K562 (cell line): ENCODE data around the gene SFRP2.

Source experiments
- BRD4 ChIP-seq: fragments of 200-600 bp; sonication (generic); IDR thresholded peaks from 2 replicates; pipeline ENCODE4 v1.6.1; 2017; ENCODE audit warnings: inconsistent platforms
- POLR2AphosphoS5 ChIP-seq: IDR thresholded peaks from 2 replicates; pipeline ENCODE4 v1.6.1; 2011; ENCODE audit warnings: mild to moderate bottlenecking, low read depth, low read length, moderate library complexity; ENCODE audit not compliant: control insufficient read depth, insufficient read depth
- RBM17 ChIP-seq: fragments of 200-400 bp; formaldehyde crosslinking; IDR thresholded peaks from 2 replicates; pipeline ENCODE4 v1.6.1; 2017; ENCODE audit warnings: low read depth, mild to moderate bottlenecking, low read length, borderline replicate concordance
- RFX7 ChIP-seq: fragments of 250-450 bp; sonication (Bioruptor Pico); IDR thresholded peaks from 2 replicates; pipeline ENCODE4 v1.5.1; 2021; ENCODE audit warnings: mild to moderate bottlenecking
- SRSF9 ChIP-seq: fragments of 200-400 bp; formaldehyde crosslinking; IDR thresholded peaks from 2 replicates; pipeline ENCODE4 v1.6.1; 2017; ENCODE audit warnings: low read depth, low read length, borderline replicate concordance
- TBL1XR1 ChIP-seq, 2 experiments: IDR thresholded peaks; 2 replicates each; pipeline ENCODE4 v1.6.1; 2012; ENCODE audit warnings: improper control_type of control experiment in 2 of 2, low read length in 2 of 2, mild to moderate bottlenecking in 1 of 2
- TF ChIP-seq, protein P1 (sequence below): sonication (generic); formaldehyde crosslinking; IDR thresholded peaks from 2 replicates; pipeline ENCODE4 v1.8.1; 2023; ENCODE audit warnings: missing genetic modification reagents, mild to moderate bottlenecking, borderline replicate concordance
- TF ChIP-seq, protein P2 (sequence below), 3 experiments: IDR thresholded peaks in 2 of 3; conservative IDR thresholded peaks in 1 of 3; 2 replicates each; pipeline ENCODE4 v1.5.1; 2011 to 2012; ENCODE audit warnings: low read length in 3 of 3, mild to moderate bottlenecking in 3 of 3, control low read depth in 2 of 3, improper control_type of control experiment in 1 of 3, inconsistent platforms in 1 of 3, low read depth in 1 of 3, mixed read lengths in 1 of 3, moderate library complexity in 1 of 3; ENCODE audit not compliant: insufficient read depth in 2 of 3
- TF ChIP-seq, protein P3 (sequence below): fragments of 200-600 bp; sonication (generic); IDR thresholded peaks from one replicate; pipeline ENCODE4 v1.6.1; 2012; ENCODE audit warnings: mild to moderate bottlenecking, low read depth, low read length, inconsistent platforms

DNA sequence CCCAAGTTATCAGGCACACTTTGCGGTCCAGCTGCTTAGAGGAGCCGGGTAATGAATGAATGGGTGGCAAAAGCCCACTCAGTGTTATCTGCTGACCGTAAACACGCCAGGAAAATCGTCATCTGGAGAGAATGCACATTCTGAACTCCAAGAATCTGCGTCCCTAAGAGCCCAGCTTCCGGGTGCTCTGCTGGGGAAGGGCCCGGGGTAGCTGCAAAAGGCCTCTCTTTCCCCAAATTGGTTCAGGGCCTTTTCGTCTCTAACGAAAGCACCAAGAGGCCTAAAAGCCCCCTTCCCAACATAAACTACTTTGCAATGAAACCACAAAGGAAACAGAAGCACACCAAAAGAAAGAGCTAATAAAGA, 1.6 kb upstream of the SFRP2 start:
- TF ChIP-seq TBL1XR1 (IDR thresholded peaks at IDR 0.05; ENCODE audit: low read length in 2 of 2) (no peak), POLR2AphosphoS5 (no peak), SRSF9 (no peak), RFX7 (CRISPR knock-in tag) (no peak), BRD4 (no peak), RBM17 (no peak)
- TF ChIP-seq, protein P1, sequence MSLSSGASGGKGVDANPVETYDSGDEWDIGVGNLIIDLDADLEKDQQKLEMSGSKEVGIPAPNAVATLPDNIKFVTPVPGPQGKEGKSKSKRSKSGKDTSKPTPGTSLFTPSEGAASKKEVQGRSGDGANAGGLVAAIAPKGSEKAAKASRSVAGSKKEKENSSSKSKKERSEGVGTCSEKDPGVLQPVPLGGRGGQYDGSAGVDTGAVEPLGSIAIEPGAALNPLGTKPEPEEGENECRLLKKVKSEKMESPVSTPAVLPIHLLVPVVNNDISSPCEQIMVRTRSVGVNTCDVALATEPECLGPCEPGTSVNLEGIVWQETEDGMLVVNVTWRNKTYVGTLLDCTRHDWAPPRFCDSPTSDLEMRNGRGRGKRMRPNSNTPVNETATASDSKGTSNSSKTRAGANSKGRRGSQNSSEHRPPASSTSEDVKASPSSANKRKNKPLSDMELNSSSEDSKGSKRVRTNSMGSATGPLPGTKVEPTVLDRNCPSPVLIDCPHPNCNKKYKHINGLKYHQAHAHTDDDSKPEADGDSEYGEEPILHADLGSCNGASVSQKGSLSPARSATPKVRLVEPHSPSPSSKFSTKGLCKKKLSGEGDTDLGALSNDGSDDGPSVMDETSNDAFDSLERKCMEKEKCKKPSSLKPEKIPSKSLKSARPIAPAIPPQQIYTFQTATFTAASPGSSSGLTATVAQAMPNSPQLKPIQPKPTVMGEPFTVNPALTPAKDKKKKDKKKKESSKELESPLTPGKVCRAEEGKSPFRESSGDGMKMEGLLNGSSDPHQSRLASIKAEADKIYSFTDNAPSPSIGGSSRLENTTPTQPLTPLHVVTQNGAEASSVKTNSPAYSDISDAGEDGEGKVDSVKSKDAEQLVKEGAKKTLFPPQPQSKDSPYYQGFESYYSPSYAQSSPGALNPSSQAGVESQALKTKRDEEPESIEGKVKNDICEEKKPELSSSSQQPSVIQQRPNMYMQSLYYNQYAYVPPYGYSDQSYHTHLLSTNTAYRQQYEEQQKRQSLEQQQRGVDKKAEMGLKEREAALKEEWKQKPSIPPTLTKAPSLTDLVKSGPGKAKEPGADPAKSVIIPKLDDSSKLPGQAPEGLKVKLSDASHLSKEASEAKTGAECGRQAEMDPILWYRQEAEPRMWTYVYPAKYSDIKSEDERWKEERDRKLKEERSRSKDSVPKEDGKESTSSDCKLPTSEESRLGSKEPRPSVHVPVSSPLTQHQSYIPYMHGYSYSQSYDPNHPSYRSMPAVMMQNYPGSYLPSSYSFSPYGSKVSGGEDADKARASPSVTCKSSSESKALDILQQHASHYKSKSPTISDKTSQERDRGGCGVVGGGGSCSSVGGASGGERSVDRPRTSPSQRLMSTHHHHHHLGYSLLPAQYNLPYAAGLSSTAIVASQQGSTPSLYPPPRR (CRISPR knock-in tag) = no peak
- TF ChIP-seq, protein P2, sequence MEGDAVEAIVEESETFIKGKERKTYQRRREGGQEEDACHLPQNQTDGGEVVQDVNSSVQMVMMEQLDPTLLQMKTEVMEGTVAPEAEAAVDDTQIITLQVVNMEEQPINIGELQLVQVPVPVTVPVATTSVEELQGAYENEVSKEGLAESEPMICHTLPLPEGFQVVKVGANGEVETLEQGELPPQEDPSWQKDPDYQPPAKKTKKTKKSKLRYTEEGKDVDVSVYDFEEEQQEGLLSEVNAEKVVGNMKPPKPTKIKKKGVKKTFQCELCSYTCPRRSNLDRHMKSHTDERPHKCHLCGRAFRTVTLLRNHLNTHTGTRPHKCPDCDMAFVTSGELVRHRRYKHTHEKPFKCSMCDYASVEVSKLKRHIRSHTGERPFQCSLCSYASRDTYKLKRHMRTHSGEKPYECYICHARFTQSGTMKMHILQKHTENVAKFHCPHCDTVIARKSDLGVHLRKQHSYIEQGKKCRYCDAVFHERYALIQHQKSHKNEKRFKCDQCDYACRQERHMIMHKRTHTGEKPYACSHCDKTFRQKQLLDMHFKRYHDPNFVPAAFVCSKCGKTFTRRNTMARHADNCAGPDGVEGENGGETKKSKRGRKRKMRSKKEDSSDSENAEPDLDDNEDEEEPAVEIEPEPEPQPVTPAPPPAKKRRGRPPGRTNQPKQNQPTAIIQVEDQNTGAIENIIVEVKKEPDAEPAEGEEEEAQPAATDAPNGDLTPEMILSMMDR (IDR thresholded peaks at IDR 0.05 in 2 of 3, conservative IDR thresholded peaks at IDR 0.05 in 1 of 3; ENCODE audit: insufficient read depth in 2 of 3, low read depth in 1 of 3, low read length in 3 of 3) = no peak
- TF ChIP-seq, protein P3, sequence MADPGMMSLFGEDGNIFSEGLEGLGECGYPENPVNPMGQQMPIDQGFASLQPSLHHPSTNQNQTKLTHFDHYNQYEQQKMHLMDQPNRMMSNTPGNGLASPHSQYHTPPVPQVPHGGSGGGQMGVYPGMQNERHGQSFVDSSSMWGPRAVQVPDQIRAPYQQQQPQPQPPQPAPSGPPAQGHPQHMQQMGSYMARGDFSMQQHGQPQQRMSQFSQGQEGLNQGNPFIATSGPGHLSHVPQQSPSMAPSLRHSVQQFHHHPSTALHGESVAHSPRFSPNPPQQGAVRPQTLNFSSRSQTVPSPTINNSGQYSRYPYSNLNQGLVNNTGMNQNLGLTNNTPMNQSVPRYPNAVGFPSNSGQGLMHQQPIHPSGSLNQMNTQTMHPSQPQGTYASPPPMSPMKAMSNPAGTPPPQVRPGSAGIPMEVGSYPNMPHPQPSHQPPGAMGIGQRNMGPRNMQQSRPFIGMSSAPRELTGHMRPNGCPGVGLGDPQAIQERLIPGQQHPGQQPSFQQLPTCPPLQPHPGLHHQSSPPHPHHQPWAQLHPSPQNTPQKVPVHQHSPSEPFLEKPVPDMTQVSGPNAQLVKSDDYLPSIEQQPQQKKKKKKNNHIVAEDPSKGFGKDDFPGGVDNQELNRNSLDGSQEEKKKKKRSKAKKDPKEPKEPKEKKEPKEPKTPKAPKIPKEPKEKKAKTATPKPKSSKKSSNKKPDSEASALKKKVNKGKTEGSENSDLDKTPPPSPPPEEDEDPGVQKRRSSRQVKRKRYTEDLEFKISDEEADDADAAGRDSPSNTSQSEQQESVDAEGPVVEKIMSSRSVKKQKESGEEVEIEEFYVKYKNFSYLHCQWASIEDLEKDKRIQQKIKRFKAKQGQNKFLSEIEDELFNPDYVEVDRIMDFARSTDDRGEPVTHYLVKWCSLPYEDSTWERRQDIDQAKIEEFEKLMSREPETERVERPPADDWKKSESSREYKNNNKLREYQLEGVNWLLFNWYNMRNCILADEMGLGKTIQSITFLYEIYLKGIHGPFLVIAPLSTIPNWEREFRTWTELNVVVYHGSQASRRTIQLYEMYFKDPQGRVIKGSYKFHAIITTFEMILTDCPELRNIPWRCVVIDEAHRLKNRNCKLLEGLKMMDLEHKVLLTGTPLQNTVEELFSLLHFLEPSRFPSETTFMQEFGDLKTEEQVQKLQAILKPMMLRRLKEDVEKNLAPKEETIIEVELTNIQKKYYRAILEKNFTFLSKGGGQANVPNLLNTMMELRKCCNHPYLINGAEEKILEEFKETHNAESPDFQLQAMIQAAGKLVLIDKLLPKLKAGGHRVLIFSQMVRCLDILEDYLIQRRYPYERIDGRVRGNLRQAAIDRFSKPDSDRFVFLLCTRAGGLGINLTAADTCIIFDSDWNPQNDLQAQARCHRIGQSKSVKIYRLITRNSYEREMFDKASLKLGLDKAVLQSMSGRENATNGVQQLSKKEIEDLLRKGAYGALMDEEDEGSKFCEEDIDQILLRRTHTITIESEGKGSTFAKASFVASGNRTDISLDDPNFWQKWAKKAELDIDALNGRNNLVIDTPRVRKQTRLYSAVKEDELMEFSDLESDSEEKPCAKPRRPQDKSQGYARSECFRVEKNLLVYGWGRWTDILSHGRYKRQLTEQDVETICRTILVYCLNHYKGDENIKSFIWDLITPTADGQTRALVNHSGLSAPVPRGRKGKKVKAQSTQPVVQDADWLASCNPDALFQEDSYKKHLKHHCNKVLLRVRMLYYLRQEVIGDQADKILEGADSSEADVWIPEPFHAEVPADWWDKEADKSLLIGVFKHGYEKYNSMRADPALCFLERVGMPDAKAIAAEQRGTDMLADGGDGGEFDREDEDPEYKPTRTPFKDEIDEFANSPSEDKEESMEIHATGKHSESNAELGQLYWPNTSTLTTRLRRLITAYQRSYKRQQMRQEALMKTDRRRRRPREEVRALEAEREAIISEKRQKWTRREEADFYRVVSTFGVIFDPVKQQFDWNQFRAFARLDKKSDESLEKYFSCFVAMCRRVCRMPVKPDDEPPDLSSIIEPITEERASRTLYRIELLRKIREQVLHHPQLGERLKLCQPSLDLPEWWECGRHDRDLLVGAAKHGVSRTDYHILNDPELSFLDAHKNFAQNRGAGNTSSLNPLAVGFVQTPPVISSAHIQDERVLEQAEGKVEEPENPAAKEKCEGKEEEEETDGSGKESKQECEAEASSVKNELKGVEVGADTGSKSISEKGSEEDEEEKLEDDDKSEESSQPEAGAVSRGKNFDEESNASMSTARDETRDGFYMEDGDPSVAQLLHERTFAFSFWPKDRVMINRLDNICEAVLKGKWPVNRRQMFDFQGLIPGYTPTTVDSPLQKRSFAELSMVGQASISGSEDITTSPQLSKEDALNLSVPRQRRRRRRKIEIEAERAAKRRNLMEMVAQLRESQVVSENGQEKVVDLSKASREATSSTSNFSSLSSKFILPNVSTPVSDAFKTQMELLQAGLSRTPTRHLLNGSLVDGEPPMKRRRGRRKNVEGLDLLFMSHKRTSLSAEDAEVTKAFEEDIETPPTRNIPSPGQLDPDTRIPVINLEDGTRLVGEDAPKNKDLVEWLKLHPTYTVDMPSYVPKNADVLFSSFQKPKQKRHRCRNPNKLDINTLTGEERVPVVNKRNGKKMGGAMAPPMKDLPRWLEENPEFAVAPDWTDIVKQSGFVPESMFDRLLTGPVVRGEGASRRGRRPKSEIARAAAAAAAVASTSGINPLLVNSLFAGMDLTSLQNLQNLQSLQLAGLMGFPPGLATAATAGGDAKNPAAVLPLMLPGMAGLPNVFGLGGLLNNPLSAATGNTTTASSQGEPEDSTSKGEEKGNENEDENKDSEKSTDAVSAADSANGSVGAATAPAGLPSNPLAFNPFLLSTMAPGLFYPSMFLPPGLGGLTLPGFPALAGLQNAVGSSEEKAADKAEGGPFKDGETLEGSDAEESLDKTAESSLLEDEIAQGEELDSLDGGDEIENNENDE = no peak
